Fibroblast of lung (primary cell): ENCODE measurements around the gene CHGA. TPM values are rescaled to one million over a fixed set of nuclear protein-coding genes. Genes with fewer than 3 reads are reported as not detected.

Experiments used
- DNase-seq, 2 donors: peaks; one replicate each; pipeline versions ENCODE4 v3.0.0 to v3.0.0-alpha.2; 2010; ENCODE audit warnings: low read depth in 2 of 2
- H2AFZ ChIP-seq: 2 replicates; pipeline ENCODE4 v1.5.1; 2012; ENCODE audit warnings: low read length, control low read depth, inconsistent platforms
- H3K27ac ChIP-seq: 2 replicates; pipeline ENCODE4 v1.5.1; 2011; ENCODE audit warnings: low read length, control low read depth; ENCODE audit not compliant: insufficient read depth
- H3K27me3 ChIP-seq: 2 replicates; pipeline ENCODE4 v1.5.1; 2011; ENCODE audit warnings: mild to moderate bottlenecking, low read length; ENCODE audit not compliant: control insufficient read depth, insufficient read depth
- H3K36me3 ChIP-seq: 2 replicates; pipeline ENCODE4 v1.5.1; 2011; ENCODE audit warnings: low read length; ENCODE audit not compliant: control insufficient read depth, insufficient read depth
- H3K4me1 ChIP-seq: 2 replicates; pipeline ENCODE4 v1.5.1; 2011; ENCODE audit warnings: low read length; ENCODE audit not compliant: control insufficient read depth, insufficient read depth; ENCODE audit errors: extremely low read depth
- H3K4me2 ChIP-seq: 2 replicates; pipeline ENCODE4 v1.5.1; 2011; ENCODE audit warnings: low read length, control low read depth; ENCODE audit not compliant: insufficient read depth; ENCODE audit errors: extremely low read depth
- H3K4me3 ChIP-seq, 4 experiments: fragments of 200-600 bp in 1 of 4; sonication (generic) in 1 of 4; replicated peaks in 1 of 4; 2 replicates each; pipeline ENCODE4 v1.5.1; 2011 to 2016; ENCODE audit warnings: low read length in 4 of 4, low read depth in 3 of 4, mild to moderate bottlenecking in 3 of 4, control low read depth in 2 of 4, inconsistent platforms in 1 of 4, mixed read lengths in 1 of 4; ENCODE audit not compliant: insufficient read depth in 1 of 4; ENCODE audit errors: control extremely low read depth in 1 of 4
- H3K79me2 ChIP-seq: 2 replicates; pipeline ENCODE4 v1.5.1; 2012; ENCODE audit warnings: mild to moderate bottlenecking, low read length, inconsistent platforms; ENCODE audit not compliant: control insufficient read depth, insufficient read depth
- H3K9ac ChIP-seq: 2 replicates; pipeline ENCODE4 v1.5.1; 2011; ENCODE audit warnings: mild to moderate bottlenecking, low read length, control low read depth; ENCODE audit not compliant: insufficient read depth
- H3K9me3 ChIP-seq: 2 replicates; pipeline ENCODE4 v1.5.1; 2012; ENCODE audit warnings: low read depth, low read length; ENCODE audit not compliant: control insufficient read depth, insufficient read depth
- H4K20me1 ChIP-seq: 2 replicates; pipeline ENCODE4 v1.5.1; 2011; ENCODE audit warnings: low read length; ENCODE audit not compliant: control insufficient read depth, insufficient read depth; ENCODE audit errors: extremely low read depth
- EZH2 ChIP-seq: IDR thresholded peaks from 2 replicates; pipeline ENCODE4 v1.5.1; 2012; ENCODE audit warnings: low read length, control low read depth, mild to moderate bottlenecking; ENCODE audit errors: missing control alignments
- polyA plus RNA-seq, 2 donors: library from polyadenylated mRNA; depleted of rRNA in 1 of 2; stranded (reverse) in 1 of 2; unstranded in 1 of 2; fragments of >200 nt; gene quantifications; 2 replicates each; pipeline ENCODE4 v1.2.1, GENCODE V29; 2011 to 2012; ENCODE audit warnings: missing spikeins in 1 of 2
- total RNA-seq: library from RNA; depleted of rRNA; stranded (reverse); fragments of >200 nt; gene quantifications from 2 replicates; pipeline ENCODE4 v1.2.1, GENCODE V29; 2014
- TF ChIP-seq, protein P1 (sequence below), 2 donors: IDR thresholded peaks in 1 of 2; conservative IDR thresholded peaks in 1 of 2; 1 replicate in 1 of 2; 2 replicates in 1 of 2; pipeline ENCODE4 v1.5.1; 2011 to 2012; ENCODE audit warnings: low read length in 2 of 2, control low read depth in 1 of 2, inconsistent platforms in 1 of 2, low read depth in 1 of 2, mild to moderate bottlenecking in 1 of 2

The CHGA gene
- total and polyA plus RNA-seq, 2 donors (not counting 1 experiment from before 2014, with no cell fraction given): not detected

DNA sequence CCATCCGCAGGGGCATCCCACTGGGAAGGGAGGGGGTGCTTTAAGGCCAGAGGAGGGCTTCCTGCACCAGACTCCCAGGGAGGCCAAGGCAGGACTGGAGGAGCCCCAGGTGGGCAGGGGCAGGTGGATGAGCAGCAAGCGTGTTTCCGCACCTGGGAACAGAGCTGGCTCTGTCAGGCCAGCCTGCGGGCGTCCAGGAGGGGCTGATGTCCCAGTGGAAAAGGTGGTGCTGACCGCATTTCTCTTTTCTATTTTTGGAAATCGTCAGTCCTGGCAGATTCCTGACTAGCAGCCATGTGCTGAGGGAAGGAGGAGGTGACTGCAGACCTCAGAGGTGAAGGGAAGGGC is 27.2 kb downstream of the CHGA start:
- DNase-seq: no peak
- Histone ChIP-seq H3K9ac (no peak overlapping the region), H2AFZ (no peak overlapping the region), H3K9me3 (no peaks in the 10 kb centered on the region), H3K27me3 (no peaks in the 10 kb centered on the region), H3K27ac (no peak overlapping the region), H3K4me1 (no peaks in the 10 kb centered on the region), H4K20me1 (no peaks in the 10 kb centered on the region), H3K36me3 (no peaks in the 10 kb centered on the region), H3K79me2 (no peaks in the 10 kb centered on the region), H3K4me2 (no peak overlapping the region), H3K4me3 (no peak overlapping the region)
- TF ChIP-seq, protein P1, sequence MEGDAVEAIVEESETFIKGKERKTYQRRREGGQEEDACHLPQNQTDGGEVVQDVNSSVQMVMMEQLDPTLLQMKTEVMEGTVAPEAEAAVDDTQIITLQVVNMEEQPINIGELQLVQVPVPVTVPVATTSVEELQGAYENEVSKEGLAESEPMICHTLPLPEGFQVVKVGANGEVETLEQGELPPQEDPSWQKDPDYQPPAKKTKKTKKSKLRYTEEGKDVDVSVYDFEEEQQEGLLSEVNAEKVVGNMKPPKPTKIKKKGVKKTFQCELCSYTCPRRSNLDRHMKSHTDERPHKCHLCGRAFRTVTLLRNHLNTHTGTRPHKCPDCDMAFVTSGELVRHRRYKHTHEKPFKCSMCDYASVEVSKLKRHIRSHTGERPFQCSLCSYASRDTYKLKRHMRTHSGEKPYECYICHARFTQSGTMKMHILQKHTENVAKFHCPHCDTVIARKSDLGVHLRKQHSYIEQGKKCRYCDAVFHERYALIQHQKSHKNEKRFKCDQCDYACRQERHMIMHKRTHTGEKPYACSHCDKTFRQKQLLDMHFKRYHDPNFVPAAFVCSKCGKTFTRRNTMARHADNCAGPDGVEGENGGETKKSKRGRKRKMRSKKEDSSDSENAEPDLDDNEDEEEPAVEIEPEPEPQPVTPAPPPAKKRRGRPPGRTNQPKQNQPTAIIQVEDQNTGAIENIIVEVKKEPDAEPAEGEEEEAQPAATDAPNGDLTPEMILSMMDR (conservative IDR thresholded peaks at IDR 0.05 in 1 of 2, IDR thresholded peaks at IDR 0.05 in 1 of 2; ENCODE audit: low read depth in 1 of 2, low read length in 2 of 2): no peak
- no peak for TF ChIP-seq EZH2

DNA sequence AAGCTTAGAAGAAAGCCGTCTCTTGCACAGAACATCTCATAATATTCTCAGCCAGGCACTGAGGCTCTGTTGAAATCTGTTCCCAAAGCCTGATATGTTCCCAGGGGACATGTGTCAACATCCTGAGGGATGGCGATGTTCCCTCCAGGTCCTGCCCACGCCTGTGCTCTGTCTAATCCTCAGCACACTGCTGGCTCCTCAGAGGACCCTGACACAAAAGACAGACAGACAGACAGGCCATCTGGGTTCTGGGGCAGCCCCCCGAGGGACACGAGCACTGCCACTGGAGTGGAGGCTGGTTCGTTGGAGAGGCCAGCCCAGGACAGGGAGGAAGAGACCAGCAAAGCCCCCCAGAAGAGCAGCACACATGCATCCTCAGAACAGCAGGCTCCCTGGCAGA is 27.8 kb downstream of the CHGA start:
- Histone ChIP-seq H3K79me2 (no peaks in the 10 kb centered on the region), H3K27ac (no peak overlapping the region), H3K36me3 (no peaks in the 10 kb centered on the region), H3K4me2 (no peak overlapping the region), H4K20me1 (no peaks in the 10 kb centered on the region), H3K9ac (no peak overlapping the region), H3K4me3 (no peak overlapping the region), H3K4me1 (no peaks in the 10 kb centered on the region), H3K27me3 (no peaks in the 10 kb centered on the region), H3K9me3 (no peaks in the 10 kb centered on the region), H2AFZ (no peak overlapping the region)
- no peak for TF ChIP-seq EZH2
- TF ChIP-seq, protein P1 (conservative IDR thresholded peaks at IDR 0.05 in 1 of 2, IDR thresholded peaks at IDR 0.05 in 1 of 2; ENCODE audit: low read depth in 1 of 2, low read length in 2 of 2): no peak
- no peak for DNase-seq

DNA sequence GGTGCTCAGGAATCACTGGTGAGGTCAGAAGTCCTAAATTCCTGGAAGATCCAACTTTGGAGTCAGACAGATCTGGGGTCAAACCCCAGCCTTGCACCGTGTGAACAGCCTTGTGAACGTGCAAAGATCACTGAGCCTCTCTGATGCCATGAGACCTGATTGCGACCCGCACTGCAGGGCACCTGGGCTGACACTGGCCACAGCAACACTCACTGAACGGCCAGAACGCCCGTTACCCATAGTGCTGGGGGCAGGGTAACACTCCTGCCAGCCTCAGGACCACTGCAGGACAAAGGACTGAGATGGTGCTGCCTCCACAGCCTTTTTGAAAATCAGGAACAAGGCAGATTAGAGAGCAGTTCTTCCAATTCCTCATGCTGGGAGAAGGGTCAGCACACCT is 28.3 kb downstream of the CHGA start:
- Histone ChIP-seq H2AFZ (no peak overlapping the region), H3K9me3 (no peaks in the 10 kb centered on the region), H3K4me1 (no peaks in the 10 kb centered on the region), H3K4me2 (no peak overlapping the region), H3K27ac (no peak overlapping the region), H3K27me3 (no peaks in the 10 kb centered on the region), H4K20me1 (no peaks in the 10 kb centered on the region), H3K79me2 (no peaks in the 10 kb centered on the region), H3K9ac (no peak overlapping the region), H3K4me3 (no peak overlapping the region), H3K36me3 (no peaks in the 10 kb centered on the region)
- TF ChIP-seq EZH2: no peak
- TF ChIP-seq, protein P1 (conservative IDR thresholded peaks at IDR 0.05 in 1 of 2, IDR thresholded peaks at IDR 0.05 in 1 of 2; ENCODE audit: low read depth in 1 of 2, low read length in 2 of 2): no peak
- no peak for DNase-seq
